ENCODE results near the gene IPPK.

IPPK gene

DNA sequence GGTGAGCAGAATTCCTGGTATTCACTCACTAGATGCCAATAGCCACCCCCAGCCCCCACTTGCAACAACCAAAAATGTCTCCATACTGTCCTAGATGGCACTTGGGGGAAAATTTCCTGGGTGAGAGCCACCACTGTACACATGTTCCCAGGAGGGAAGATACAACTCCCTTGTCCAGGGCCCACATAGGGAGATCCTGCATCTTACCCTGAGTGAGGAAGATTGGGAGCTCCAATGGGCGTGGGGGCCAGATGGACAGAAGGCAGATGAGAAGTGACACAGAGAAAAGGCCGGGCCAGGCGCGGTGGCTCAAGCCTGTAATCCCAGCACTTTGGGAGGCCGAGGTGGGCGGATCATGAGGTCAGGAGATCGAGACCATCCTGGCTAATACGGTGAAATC, 12.3 kb upstream of the IPPK start:
- DNase-seq (ENCODE audit: insufficient read length) (no peak), FAIRE-seq (no peak)
- TF ChIP-seq POLR2AphosphoS5 (IDR thresholded peaks at IDR 0.05; ENCODE audit: low read depth, low read length): no peak
- TF ChIP-seq TAF1 (IDR thresholded peaks at IDR 0.05; ENCODE audit: borderline replicate concordance, low read depth, low read length): no peak
- no peak for TF ChIP-seq POLR2A (IDR thresholded peaks at IDR 0.05; ENCODE audit: low read depth, low read length)

DNA sequence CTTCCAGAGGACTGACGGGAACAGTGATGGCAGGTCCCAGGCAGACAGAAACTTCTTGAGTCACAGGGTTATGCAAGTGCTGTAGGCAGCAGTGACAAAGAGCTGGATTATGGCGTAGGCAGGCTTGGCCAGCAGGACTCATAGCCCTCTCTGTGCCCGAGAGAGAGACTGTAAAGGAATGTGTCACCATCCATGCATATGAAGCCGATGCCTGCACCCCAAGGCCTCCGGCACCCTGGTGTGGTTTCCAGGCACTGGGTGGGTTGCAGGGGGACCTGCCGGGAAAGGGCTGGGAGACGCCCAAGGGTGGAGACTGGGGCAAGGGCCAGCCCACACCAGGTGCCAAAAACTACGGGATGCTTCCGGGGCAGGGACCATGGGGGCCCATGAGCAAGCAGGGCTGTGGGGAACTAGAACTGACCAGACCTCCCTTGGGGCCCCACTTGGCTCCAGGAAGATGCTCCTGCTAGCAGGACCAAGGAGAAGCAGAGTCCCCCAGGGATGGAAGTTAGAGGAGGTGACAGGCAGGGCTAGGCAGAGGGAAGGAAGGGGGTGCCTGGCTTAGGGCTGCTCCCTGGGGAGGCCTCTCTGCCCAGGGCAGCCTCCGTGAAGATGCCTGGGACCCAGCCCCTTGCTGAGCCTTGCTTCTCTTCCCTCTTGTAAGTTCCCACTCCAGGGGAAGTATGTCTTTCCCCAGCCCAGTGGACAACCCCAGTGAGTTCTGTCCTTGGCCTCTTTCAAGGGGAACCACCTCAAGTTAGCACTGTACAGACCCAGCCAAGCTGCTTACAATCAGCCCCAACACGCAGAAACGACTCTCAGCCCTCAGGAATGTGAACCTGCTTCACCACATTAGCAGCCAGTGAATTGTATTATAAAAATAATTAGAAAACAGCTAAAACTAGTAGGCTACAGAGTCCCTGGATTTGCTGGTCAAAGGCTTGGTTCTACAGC, 10.5 kb upstream of the IPPK start:
- DNase-seq (ENCODE audit: insufficient read length): no peak
- no peak for FAIRE-seq

DNA sequence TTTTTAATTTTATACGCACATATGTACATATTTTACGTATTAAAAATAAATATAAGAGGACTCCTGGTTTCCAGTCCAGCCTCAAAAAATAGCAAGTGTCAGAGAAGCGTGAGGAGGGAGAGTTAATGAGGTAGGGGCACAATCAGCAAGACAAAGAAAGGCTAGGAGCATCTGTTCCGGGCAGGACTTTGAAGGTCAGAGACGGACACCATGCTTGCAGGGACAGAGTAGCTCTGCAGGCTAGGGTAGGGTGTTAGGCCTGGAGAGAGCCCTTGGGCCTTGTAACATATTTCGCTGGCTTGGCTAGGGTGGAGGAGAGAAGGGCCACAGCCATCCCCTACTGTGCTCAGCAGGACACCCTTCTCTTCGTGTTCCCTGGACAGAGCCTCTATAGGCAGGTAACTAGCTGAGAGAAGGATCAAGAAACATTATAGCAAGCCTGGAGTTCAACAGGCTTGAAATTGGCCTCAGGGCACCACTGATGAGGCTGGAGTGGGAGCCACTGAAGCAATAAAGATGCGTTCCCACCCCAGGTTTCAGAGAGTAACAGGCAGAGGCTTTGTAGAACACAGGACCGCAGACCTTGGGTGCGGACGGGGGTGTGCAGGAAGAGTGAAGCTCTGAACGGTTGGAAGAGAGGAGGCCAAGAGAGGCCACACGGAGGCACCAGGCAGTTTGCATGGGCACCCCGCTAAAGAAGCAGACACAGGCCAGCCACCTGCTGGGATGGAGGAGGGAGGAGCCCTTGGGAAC, 9.7 kb upstream of the IPPK start:
- no peak for FAIRE-seq
- DNase-seq (ENCODE audit: insufficient read length): no peak
- no peak for TF ChIP-seq POLR2AphosphoS5 (IDR thresholded peaks at IDR 0.05; ENCODE audit: low read depth, low read length)
- TF ChIP-seq POLR2A (IDR thresholded peaks at IDR 0.05; ENCODE audit: low read depth, low read length): no peak
- TF ChIP-seq TAF1 (IDR thresholded peaks at IDR 0.05; ENCODE audit: borderline replicate concordance, low read depth, low read length): no peak

More for the DNA sequence above, 10.5 kb upstream of the IPPK start:
- TF ChIP-seq TAF1 (IDR thresholded peaks at IDR 0.05; ENCODE audit: borderline replicate concordance, low read depth, low read length) (no peak), POLR2AphosphoS5 (IDR thresholded peaks at IDR 0.05; ENCODE audit: low read depth, low read length) (no peak), POLR2A (IDR thresholded peaks at IDR 0.05; ENCODE audit: low read depth, low read length) (no peak)

DNA sequence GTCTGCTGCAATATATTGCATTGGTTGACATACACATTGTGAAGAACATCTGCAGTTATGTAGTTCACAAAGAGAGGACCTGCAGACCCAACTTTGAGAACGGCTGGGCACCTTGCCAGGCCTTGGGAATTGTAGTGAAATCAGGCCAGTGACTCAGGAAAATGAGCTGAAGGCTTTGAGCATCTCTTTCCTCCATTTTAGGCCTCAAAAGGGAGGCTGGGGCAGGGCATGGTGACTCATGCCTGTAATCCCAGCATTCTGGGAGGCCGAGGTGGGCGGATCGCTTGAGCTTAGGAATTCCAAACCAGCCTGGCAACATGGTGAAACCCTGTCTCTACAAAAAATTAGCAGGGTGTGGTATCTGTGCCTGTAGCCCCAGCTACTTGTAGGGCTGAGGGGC, 1.4 kb upstream of the IPPK start:
- no peak for DNase-seq (ENCODE audit: insufficient read length)
- TF ChIP-seq POLR2AphosphoS5 (IDR thresholded peaks at IDR 0.05; ENCODE audit: low read depth, low read length) (no peak), POLR2A (IDR thresholded peaks at IDR 0.05; ENCODE audit: low read depth, low read length) (no peak), TAF1 (IDR thresholded peaks at IDR 0.05; ENCODE audit: borderline replicate concordance, low read depth, low read length) (no peak)
- no peak for FAIRE-seq

DNA sequence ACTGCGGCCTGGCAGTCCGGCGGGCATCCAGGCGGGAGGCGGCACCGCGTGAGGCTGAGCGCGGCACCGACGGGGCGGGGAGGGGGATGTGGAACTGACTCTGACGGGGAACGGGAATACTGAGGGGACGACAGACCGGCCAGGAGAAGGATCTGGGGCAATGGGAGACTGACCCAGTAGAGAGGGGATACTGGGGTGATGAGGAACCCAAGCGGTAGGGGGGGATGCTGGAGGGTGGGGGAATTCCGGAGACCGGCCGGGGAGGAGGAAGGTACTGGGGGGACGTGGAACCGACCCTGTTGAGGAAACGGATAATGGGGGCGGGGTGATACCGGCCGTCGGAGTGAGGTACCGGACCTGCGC, 423 bp downstream of the IPPK start:
- TF ChIP-seq TAF1 (IDR thresholded peaks at IDR 0.05; ENCODE audit: borderline replicate concordance, low read depth, low read length) (no peak), POLR2A (IDR thresholded peaks at IDR 0.05; ENCODE audit: low read depth, low read length) (no peak; the same call in 1 of the 2 replicates), POLR2AphosphoS5 (IDR thresholded peaks at IDR 0.05; ENCODE audit: low read depth, low read length) (no peak)
- FAIRE-seq (no peak), DNase-seq (ENCODE audit: insufficient read length) (no peak)

DNA sequence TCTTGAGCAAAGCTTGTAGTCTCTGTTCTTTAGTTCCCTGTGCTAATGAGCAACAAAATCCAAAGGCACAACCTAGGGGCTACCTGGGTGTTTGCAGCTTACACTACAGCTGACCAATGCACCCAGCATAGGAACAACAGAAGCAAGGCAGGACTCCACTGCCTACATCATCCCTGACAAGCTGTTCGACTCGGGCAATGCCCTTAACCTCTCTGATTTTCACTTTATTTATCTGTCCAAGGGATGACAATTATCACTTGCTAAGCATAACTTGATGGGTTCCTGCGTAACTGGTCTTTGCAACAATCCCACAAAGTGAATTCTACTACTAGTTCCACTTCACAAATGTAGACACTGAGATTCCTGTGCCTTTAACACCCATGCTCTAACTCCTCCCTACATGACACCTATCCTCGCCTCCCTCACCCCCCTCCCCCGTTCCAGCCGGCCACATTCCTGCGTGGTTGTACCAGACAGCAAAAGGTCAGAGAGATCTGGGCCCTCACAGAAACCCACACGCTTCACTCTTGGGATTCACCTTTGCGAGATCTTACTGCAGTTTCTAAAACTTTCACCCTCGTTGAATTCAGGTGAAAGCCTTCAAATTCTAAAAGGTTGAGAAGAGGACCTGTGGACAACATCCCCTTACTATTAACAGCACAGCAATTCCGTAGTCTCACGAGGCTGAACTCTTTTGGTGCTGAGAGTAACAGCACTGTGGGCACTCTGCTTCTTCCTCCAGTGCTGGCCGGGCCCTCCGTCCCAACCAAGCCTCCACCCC, 995 bp downstream of the IPPK start:
- TF ChIP-seq TAF1 (IDR thresholded peaks at IDR 0.05; ENCODE audit: borderline replicate concordance, low read depth, low read length) (no peak), POLR2A (IDR thresholded peaks at IDR 0.05; ENCODE audit: low read depth, low read length) (no peak; the same call in 1 of the 2 replicates), POLR2AphosphoS5 (IDR thresholded peaks at IDR 0.05; ENCODE audit: low read depth, low read length) (no peak)
- DNase-seq (ENCODE audit: insufficient read length): no peak
- FAIRE-seq: peak; percentile 78

DNA sequence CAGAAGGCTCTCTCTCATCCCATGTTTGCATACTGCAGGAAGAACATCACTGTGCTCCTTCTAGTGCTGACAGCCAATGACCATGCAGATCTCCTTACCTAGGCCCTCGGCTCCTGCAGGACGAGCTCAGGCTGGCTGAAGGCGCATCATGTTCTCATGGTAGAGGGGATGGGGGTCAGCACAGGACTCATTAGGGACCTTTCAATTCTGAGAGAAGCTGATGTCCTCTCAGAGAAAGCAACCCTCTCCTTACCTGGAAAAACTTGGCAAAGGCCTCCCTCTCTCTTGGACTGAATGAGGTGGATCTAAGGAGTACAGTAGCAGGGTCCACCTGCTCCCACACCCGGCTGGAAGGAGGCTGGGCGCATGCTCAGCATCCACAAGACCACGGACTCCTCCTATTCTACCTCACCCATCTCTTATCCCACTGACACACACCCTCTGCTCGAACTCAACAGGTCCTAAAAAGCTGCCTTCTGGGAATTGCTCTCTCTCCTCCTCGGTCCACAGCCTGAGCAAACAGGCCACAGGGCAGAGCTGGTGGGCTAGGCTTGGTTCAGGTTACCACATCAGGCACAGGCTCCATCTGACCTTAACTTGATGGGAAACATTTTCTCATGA, 2.9 kb downstream of the IPPK start:
- FAIRE-seq: no peak
- TF ChIP-seq POLR2AphosphoS5 (IDR thresholded peaks at IDR 0.05; ENCODE audit: low read depth, low read length) (no peak), POLR2A (IDR thresholded peaks at IDR 0.05; ENCODE audit: low read depth, low read length) (no peak), TAF1 (IDR thresholded peaks at IDR 0.05; ENCODE audit: borderline replicate concordance, low read depth, low read length) (no peak)
- no peak for DNase-seq (ENCODE audit: insufficient read length)

DNA sequence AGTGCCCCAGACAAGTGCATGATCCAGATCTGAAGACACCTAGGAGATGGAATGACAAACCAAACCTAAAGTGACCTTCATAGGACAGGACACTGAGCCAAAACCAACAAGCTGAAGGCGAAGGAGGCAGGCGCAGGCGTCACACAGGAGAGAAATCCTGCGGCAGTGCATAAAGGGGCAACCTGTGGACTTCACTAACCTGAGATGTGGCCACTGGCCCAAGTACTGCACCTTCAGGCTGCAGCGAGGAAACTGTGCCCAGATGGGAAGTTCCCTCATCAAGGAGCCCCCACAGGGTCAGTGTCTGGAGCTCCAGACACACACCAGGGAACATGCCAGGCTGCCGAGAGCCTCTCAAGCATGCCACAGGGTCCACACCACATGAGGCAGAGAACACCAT, 3.7 kb downstream of the IPPK start:
- DNase-seq (ENCODE audit: insufficient read length): no peak
- TF ChIP-seq POLR2A (IDR thresholded peaks at IDR 0.05; ENCODE audit: low read depth, low read length) (no peak), POLR2AphosphoS5 (IDR thresholded peaks at IDR 0.05; ENCODE audit: low read depth, low read length) (no peak)
- FAIRE-seq: no peak

DNA sequence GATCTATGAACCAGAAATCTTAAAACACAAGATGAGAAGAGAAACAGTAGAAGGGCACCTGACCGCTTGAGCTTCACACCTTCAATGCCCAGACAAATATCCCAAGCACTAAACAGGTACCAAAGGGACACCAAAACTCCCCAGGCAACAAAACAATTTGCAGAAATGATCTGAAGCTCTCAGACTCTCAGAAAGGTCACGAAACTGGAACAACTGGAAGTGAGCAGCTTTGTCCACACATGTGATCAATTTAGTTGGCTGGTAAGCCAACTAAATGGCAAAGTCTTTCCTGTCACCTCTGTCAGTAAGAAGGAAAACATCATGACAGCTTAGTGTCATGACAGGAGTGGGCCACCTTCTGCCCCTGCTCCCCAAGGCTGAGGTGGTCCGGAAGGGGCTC, 4.1 kb downstream of the IPPK start:
- DNase-seq (ENCODE audit: insufficient read length) (no peak), FAIRE-seq (no peak)
- TF ChIP-seq POLR2AphosphoS5 (IDR thresholded peaks at IDR 0.05; ENCODE audit: low read depth, low read length): no peak
- no peak for TF ChIP-seq POLR2A (IDR thresholded peaks at IDR 0.05; ENCODE audit: low read depth, low read length)
- no peak for TF ChIP-seq TAF1 (IDR thresholded peaks at IDR 0.05; ENCODE audit: borderline replicate concordance, low read depth, low read length)

DNA sequence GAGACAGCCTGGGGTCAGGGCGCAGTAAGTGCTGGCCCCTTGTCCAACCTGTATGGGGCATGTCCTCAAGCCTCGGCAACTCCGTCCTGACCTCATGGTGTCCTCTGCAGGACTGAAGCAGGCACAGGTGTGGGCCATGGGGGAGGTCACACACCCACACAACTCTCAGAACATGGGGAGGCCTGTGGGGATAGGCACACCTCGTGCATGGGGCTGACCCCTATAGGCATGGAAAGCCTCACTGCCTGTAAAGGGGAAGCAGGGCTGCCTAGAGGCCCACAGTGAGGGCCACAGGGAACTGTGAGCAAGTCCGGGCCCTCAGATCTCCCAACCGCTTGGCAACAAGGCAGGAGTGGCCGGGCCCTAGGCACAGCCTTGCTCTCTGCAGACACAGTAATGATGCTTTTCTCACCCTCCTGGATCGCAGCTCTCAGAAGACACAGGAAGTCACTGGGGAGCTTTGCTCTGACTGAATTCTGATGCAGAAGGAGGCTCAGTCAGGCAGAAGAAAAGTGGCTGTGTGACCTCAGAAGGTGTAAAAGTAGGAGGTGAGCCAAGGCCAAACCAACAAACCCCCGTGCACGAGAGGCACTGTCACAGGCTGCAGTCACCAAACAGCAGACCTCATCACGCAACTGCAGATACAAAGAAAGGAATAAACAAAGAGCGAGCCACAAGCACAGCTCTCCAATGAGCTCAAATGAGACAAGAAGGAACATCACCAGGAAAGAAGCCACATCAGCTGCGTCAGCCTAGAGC, 5.4 kb downstream of the IPPK start:
- FAIRE-seq: peak; percentile 9
- TF ChIP-seq TAF1 (IDR thresholded peaks at IDR 0.05; ENCODE audit: borderline replicate concordance, low read depth, low read length) (no peak), POLR2A (IDR thresholded peaks at IDR 0.05; ENCODE audit: low read depth, low read length) (no peak), POLR2AphosphoS5 (IDR thresholded peaks at IDR 0.05; ENCODE audit: low read depth, low read length) (no peak)
- DNase-seq (ENCODE audit: insufficient read length): no peak

All from GM12892 (cell line).